Mucosa of descending colon (tissue), 3 donors: ENCODE data around the gene BBIP1. TPM values are rescaled to one million over a fixed set of nuclear protein-coding genes. Genes with fewer than 3 reads are reported as not detected.

Experiments
- ATAC-seq: fragments of 200-7000 bp; cut with Tn5 transposase; one replicate; pipeline ENCODE4 v1.9.1; 2020; ENCODE audit warnings: mild to moderate bottlenecking, moderate library complexity
- DNase-seq, 3 donors: peaks; one replicate each; pipeline ENCODE4 v3.0.0-alpha.2; 2020
- H3K36me3 ChIP-seq: fragments of 200-600 bp; one replicate; pipeline ENCODE4 v1.8.0; 2021; ENCODE audit warnings: low read depth, mild to moderate bottlenecking
- H3K4me1 ChIP-seq: fragments of 200-600 bp; one replicate; pipeline ENCODE4 v1.8.0; 2021; ENCODE audit warnings: low read depth, mild to moderate bottlenecking
- H3K4me3 ChIP-seq: fragments of 200-600 bp; one replicate; pipeline ENCODE4 v1.8.0; 2021; ENCODE audit warnings: mild to moderate bottlenecking
- H3K9me3 ChIP-seq: fragments of 200-600 bp; one replicate; pipeline ENCODE4 v1.8.0; 2021; ENCODE audit warnings: mild to moderate bottlenecking
- intact Hi-C, 2 donors: fragments of 100-400 bp; cut with DNase I in 1 of 2; cut with micrococcal nuclease in 1 of 2; formaldehyde crosslinking; loops; one replicate each; pipeline versions ENCODE4 v1.11.0 to v1.11.1; 2022; cut with DNase I, micrococcal nuclease
- total RNA-seq, 3 donors: library from RNA; stranded (reverse); fragmentation: NEBNext Ultra II Directional in 2 of 3; extraction: Animal tissue kit (Norgen Biotek cat#: 25700) in 2 of 3; gene quantifications; one replicate each; pipeline versions ENCODE4 v1.2.1 to v1.2.4, GENCODE V29; 2021 to 2023
- TF ChIP-seq, protein P1 (sequence below): fragments of 200-600 bp; IDR thresholded peaks from one replicate; pipeline ENCODE4 v1.8.0; 2022; ENCODE audit warnings: antibody characterized with exemption, mild to moderate bottlenecking
- donor health status: DM: no; HTN: no; CAD: no; lungs with moderate emphysema.
- donor health status: DM: no; HTN: no; CAD: no.
- donor health status: DM: no; HTN: yes; CAD: no.

The BBIP1 gene
- total RNA-seq, 3 donors from 2014 or later = 10.6 to 23.4 (median 17.6) TPM

DNA sequence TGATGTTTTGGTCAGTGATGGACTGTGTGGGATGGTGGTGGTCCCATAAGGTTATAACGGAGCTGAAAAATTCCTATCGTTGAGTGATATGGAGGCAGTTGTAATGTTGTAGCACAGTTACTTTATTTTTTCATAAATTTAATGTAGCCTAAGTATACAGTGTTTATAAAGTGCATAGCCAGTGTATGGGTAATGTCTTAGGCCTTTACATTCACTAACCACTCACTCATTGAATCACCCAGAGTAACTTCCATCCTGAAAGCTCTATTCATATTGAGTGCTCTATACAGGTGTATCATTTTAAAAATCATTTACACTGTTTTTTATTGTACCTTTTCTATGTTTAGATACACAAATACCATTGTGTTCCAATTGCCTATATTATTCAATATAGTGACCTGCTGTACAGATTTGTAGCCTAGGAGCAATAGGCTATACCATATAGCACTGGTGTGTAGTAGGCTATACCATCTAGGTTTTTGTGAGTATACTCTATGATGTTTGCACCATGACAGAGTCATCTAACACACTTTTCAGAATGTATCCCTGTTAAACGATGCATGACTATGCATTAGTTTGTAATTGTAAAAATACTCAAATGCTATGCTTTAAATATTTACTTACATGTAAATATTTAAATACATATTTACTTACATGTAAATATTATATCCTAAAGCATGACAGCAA is 26.2 kb downstream of the BBIP1 start:
- ATAC-seq = peak; percentile 17
- intact Hi-C loops = loop anchor here (5.0 to 10.0 kb wide), 3 partner anchors 145 to 308 kb away; no protein-coding TSS in a partner anchor
- peaks cover 28% of the 10 kb centered on the region for H3K36me3 ChIP-seq
- H3K9me3 ChIP-seq = no peaks in the 10 kb centered on the region
- H3K4me3 ChIP-seq = no peak overlapping the region
- H3K4me1 ChIP-seq = peaks cover 5% of the 10 kb centered on the region
- TF ChIP-seq, protein P1, sequence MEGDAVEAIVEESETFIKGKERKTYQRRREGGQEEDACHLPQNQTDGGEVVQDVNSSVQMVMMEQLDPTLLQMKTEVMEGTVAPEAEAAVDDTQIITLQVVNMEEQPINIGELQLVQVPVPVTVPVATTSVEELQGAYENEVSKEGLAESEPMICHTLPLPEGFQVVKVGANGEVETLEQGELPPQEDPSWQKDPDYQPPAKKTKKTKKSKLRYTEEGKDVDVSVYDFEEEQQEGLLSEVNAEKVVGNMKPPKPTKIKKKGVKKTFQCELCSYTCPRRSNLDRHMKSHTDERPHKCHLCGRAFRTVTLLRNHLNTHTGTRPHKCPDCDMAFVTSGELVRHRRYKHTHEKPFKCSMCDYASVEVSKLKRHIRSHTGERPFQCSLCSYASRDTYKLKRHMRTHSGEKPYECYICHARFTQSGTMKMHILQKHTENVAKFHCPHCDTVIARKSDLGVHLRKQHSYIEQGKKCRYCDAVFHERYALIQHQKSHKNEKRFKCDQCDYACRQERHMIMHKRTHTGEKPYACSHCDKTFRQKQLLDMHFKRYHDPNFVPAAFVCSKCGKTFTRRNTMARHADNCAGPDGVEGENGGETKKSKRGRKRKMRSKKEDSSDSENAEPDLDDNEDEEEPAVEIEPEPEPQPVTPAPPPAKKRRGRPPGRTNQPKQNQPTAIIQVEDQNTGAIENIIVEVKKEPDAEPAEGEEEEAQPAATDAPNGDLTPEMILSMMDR = no peak
- no peak for DNase-seq

DNA sequence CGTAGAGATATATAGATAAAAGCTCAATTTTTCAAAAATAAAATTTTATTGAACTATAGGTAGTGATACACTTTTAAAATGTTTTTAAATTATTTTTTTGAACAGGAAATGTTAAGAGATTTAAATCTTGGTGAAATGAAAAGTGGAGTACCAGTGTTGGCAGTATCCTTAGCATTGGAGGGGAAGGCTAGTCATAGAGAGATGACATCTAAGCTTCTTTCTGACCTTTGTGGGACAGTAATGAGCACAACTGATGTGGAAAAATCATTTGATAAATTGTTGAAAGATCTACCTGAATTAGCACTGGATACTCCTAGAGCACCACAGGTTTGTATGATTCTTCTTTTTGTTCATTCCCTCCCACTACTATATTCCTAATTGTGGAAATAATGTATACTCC is 31.4 kb downstream of the BBIP1 start:
- intact Hi-C loops = no loop called here
- ATAC-seq (no peak), DNase-seq (no peak)
- TF ChIP-seq, protein P1 = no peak
- peaks cover 17% of the 10 kb centered on the region for H3K36me3 ChIP-seq
- H3K4me3 ChIP-seq = no peak overlapping the region
- H3K9me3 ChIP-seq = no peaks in the 10 kb centered on the region
- no peaks in the 10 kb centered on the region for H3K4me1 ChIP-seq

DNA sequence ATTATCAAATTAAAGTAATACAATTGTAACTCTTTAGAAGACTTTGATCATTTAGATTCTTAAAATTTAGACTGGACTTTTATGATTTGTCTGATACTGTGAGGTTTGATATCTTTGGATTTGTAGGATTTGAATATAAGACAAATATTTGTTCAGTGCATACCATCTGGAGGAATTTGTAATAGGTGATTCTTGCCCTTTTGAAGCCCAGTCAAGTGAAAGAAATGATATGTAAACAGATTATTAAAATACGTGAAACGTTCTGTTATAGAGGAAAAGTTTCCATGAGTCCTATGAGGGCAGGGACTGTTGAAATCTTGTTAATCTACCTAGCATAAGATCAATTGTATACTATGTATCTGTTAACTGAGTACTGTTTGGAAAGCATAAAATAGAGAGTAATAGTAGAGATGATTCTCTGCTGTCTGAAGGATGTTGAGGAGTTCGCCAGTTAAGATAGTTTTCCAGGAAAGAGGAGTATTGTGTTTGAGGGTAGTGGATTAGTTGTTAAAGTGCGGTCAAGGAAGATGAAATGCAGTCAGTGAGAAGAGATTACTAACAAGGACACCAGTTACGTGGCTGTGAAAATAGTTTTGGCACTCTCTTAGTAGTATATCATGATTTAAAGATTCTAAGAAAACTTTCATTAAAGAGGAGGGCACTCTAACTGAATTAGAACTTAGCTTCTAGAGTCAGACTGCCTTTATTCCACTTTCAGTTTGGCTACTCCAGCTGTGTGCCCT is 32.9 kb downstream of the BBIP1 start:
- no peak for DNase-seq
- Histone ChIP-seq H3K4me3 (no peak overlapping the region), H3K36me3 (peaks cover 16% of the 10 kb centered on the region), H3K9me3 (no peaks in the 10 kb centered on the region), H3K4me1 (peaks cover 9% of the 10 kb centered on the region)
- TF ChIP-seq, protein P1 = no peak
- intact Hi-C loops = no loop called here
- no peak for ATAC-seq

DNA sequence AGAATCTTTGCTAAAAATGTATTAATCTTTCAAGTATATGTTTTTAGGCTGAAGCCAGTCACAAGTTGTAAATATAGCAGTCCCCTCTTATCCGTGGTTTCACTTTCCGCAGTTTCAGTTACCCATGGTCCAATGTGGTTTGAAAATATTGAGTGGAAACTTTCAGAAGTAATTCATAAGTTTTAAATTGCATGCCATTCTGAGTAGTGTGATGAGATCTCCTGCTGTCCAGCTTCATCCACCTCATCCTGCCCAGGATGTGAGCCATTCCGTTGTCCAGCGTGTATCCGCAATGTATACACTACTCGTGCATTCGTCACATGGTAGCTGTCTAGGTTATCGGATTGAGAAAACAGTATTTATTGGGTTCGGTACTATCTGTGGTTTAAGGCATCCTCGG is 35.1 kb downstream of the BBIP1 start:
- no peak overlapping the region for H3K4me3 ChIP-seq
- H3K36me3 ChIP-seq = peaks cover 13% of the 10 kb centered on the region
- no peak for ATAC-seq
- H3K9me3 ChIP-seq = no peaks in the 10 kb centered on the region
- intact Hi-C loops = no loop called here
- DNase-seq = no peak
- TF ChIP-seq, protein P1 = no peak
- H3K4me1 ChIP-seq = peaks cover 9% of the 10 kb centered on the region

DNA sequence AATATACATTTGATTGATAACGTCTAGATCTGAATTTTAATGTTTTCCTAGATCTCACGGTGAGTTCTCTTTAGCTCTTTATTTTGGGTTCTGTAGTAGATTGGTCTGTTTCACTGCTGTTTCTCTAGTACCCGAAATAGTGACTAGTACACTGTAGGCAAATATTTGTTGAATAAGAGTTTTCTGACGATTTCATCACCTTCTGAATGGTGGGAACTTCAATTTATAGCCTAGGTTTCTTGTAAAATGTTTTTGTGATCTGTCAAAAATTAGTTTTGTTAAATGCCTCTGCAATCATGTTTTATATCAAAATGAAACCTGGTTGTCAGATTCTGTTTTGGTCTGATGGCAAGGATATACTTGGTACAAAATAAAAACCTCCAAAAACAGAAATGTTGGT is 37.1 kb downstream of the BBIP1 start:
- intact Hi-C loops = no loop called here
- TF ChIP-seq, protein P1 = no peak
- Histone ChIP-seq H3K9me3 (no peaks in the 10 kb centered on the region), H3K4me1 (peaks cover 25% of the 10 kb centered on the region), H3K4me3 (no peak overlapping the region), H3K36me3 (peaks cover 8% of the 10 kb centered on the region)
- DNase-seq (no peak), ATAC-seq (no peak)
